GM21447 (cell line): ENCODE measurements around the gene ITGA4.

Experiments
- ATAC-seq: cut with Tn5 transposase; IDR thresholded peaks from one replicate; pipeline ENCODE4 v1.9.1; 2021; ENCODE audit not compliant: unreplicated experiment

The ITGA4 gene

DNA sequence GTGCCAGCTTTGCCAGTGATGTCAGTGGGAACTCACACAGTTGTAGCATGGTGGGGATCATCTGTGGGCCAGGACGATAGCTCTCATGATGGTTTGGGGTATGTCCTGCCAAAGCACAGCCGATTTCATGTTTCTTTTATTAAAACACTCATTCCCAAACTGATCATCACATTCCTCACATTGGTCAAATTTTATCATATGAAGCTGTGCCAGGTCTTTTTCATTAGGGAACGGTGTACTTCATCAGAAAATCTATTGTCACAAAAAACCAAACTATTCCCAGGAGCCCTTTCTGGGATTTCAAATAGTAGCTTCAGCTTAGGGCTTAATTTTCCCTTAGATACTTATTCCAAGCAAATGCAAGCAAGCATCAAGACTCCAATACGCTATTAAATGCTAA lies 42.0 kb downstream of the ITGA4 start:
- no peak for ATAC-seq

DNA sequence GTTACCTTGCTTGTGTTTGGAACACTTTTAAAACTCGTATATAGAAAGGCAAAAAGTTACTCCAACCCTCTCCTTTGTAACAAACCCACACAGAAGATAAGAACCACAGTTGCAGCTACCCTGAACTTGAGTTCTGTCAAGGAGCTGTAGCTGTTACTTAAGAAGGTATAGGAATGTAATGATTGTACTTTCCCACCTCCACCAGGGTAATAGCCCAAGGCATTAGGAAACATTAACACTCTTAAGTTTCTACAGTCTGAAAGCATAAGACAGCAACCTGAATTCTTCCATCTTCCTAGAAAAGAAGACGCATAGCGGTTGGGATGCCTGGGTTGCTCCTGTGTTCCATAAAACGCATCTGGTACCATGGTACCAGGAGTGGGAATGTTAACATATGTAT lies 43.0 kb downstream of the ITGA4 start:
- no peak for ATAC-seq

GRCh38 chr2:181515719-181516118 lies 58.5 kb downstream of the ITGA4 start:
- ATAC-seq, result no peak

DNA sequence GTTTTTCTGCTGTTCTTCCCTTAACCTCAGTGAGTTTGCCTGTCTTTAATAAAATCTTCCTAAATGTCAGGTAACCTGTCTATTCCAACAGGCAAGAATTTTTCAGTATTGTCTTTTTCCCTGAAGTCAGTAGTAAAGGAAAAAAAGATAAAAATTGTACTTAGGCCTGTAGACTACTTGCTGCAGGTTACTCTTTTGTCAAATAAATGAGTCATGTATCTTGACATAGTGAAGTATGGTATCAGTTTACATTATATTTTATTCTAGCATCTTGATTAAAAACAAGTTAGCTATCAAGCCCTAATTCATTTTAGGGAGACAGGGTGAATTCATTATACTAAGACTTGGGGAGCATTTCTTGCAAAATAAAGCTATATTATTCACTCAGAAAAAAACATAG lies 59.8 kb downstream of the ITGA4 start:
- ATAC-seq, result no peak

DNA sequence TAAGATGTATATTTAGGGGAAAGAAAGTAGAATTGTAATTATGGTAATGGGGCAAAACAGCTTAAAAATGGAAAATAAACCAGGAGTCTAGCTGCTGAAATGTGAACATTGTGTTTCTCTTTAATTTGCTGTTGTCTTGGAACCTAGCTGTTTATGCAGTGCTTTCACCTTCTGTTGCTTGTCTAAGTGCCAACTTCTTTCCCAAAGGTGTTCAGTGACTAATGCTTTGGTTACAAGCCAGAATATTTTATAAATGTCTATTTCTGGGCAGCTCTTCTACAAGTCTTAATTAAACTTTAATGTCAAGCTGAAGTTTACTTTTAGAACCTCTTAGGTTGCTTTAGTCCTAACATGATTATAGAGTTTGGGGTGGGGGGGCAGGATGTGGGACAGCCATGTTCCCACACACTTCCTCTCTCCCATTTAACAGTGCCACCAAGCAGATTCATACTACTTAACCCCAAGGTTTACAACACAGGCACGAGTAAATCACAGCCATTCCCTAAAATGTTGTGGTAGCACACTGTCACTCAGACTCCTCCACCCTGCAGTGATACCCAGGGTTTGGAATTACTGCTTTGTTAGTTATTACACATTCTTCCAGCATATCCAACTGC lies 60.6 kb downstream of the ITGA4 start:
- no peak for ATAC-seq

DNA sequence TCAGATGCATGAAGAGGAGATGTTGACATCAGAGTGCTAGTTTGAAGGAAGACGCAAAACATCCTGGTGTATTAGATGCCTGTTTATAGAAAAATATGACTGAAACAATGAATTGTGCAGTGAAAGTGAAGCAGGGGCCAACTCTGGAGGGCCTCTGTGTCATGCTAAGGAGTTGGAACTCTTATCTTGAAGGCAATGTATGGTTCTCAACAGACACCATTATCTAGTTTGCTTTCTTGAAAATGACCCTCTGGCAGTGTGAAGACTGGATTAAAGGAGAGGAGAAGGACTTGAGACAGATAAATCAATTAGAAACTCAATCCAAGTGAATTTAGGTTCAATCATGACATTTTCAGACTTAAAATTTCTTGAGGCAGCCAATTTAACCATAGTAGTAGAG lies 63.1 kb downstream of the ITGA4 start:
- no peak for ATAC-seq

GRCh38 chr2:181523756-181524155 lies 66.6 kb downstream of the ITGA4 start:
- ATAC-seq, result no peak

DNA sequence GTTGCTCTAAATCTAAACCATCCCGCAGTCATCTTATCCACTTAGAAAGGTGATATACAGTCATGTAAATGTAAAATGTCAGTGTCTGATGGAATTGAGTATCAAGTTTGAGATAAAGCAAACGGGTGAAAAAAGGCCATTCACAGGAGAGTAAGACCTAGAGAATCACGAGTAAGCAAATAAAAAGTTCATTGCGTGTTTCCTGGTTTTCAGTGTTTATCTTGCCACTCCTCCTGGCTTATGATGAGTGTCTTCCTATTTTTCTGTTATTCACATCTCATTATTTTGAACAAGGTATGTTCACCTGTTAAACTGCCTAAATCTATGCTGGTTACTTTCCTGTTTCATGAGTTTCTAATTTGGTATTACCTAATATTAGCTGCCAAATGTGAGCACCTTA lies 68.8 kb downstream of the ITGA4 start:
- no peak for ATAC-seq

- ATAC-seq, result no peak
Measured at GRCh38 chr2:181527058-181527457, 69.9 kb downstream of the ITGA4 start.

DNA sequence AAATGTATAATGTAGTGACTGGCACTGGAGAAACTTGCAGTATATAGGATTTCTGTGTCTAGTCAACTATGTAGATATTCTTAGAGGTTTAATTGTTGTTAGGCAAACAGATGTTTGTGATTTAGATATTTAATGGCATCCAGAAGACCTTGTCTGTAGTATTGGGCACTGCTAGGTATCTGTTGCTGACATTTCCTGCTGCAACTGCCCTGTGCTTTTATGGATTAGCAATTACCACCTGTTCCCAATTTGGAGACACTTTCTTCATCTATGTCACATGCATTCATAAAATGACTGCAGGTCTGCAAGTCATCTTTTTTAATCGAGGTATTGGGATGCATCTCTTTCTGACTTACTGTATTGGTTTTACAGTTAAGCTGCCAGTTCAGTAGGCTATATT lies 71.3 kb downstream of the ITGA4 start:
- no peak for ATAC-seq

- no peak for ATAC-seq
Measured at GRCh38 chr2:181536730-181537129, 79.5 kb downstream of the ITGA4 start.

DNA sequence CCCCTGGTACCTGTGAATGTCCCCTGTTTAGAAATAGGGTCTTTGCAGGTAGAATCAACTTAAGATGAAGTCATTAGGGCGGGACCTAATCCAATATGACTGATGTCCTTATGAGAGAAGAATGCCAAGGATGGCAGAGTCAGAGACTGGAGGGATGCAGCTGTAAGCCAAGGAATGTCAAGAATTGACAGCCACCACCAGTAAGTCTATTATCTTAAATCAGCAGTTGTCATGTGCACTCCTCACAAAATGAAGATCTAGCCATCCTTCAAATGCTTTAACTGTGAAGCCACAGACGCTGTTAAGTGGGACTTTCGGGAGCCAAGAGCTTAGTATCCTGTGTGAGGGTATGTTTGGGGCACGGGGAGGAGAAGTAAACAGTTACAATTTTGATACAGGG lies 83.2 kb downstream of the ITGA4 start:
- ATAC-seq, result no peak

DNA sequence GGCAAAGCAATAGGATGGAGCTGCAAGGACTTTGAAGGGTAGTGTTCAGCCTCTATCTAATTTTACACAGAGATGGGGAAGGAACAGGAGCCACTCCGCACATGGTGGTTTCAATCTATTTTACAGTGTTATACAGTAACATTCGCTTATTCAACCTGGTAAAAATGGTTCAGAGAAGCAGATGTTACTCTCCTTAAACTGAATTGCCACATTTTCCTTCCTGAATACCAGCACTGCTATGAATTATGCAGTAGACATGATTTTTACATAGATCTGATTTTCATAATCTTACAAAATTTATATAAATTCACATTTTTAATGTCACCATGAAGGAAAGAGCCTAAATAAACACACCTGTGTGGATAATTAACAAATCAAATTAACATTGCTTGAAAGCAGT lies 85.0 kb downstream of the ITGA4 start:
- ATAC-seq, result no peak

DNA sequence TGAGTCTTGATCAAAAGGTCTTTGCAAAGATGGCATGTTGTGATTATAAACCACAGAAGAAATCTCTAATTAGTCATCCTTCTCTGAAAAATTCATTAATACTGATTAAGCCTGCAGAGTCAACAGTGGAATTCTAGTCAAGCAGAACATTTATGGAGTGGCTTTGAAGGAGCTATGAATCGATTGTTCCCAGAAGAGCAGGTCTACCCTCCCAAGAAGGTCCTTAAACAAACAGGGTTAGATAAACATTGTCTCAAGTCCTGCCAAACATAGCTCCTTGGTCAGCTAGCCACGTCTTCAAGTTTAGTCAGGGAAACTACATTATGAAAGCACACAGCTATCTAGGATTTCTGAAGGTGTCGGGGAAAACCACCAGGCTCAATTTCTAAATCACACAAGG lies 88.9 kb downstream of the ITGA4 start:
- no peak for ATAC-seq

DNA sequence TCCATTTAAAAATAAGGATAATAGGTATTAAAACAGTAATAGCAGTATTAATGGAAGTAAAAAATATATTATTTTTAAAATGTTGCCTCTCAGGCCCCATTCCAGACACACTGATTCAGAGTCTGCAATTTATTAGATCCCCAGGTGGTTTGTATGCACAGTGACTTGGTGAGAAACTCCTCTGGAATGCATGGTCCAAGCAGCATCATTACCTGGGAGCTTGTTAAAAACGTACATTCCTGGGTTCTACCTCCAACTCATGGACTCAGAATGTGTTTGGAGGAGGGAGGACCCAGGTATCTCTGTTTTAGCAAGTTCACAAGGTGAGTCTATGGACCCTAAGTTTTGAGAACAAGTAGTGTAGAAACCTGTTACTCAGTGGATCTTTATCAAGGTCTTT lies 95.6 kb downstream of the ITGA4 start:
- no peak for ATAC-seq

DNA sequence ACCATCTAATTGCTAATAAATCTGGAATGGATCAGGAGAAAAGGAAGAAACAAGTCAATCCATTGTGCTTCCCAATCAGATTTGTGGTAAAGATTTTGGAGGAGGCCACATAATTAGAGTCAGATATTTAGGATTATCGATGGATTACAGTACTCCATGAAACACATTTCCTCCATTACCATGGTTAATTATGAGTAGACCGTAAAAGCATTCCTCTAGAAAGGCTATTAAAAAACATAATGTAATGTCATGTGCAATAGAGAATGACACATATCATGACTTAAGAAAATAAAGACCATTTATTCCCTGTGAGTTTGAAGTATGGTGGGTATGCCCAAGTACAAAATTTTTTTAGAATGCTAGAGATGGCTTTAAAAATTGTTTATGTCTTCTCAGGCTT lies 96.1 kb downstream of the ITGA4 start:
- ATAC-seq, result no peak

DNA sequence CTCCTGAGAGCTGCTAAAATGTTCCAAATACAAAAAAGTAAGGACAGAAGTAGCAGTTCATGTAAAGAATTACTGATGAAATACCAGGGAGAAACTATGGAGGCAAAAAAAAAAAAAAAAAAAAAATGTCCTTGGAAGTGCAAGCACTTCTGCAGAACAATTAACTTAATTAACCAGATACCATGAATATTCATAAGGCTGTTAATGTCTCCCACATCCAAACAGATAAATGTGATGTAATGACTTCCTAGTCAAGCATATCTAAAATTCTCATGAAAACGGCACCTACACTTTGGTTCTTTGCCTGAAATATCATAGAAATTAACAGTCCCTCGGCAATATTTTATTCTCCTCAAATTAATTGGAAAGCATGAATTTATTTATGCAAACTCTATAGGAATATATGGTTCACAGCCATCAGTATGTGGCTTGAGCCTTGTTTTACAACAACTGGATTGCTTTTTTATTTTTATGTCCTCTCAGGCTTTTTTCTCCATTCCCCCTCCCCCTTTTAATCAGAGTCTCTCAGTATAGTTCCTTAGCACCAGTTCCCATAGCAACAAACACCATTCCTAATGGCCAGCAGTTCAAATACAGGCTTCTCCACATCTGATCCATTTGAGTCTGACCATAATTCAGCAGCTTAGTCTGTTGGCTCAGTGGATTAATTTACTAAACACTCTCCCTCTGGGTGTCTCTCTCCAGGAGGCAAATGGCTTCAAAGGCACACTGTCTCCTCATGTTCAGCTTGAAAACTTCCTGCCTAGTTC lies 97.1 kb downstream of the ITGA4 start:
- ATAC-seq, result no peak

GRCh38 chr2:181558371-181558770 lies 101.2 kb downstream of the ITGA4 start:
- no peak for ATAC-seq

DNA sequence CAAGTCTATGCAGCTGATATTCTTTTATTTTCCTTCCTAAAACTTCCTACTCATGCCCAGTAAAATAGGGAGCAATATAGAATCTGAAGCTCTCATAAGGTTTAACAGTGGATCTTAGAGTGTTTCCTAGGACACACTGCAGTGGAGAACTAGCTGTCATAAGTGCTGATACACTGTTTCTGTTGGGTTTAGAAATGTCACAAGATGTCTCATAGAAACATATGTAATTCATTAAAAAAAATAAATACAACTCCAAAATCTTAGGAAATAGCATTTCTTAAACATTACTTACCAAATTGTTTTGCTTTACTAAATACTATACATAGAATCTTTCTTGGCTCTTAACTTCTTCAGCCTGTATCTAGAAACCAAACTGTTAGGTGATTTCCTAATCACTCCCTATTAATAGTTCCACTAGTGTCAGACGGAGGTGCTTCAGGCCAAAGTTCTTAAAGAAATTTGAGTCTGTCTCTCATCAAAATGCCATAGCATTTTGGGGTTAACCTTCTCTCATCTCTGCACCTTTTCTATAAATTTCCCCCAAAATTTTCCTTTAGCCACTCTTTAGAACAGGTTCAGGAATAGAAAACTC lies 106.0 kb downstream of the ITGA4 start:
- no peak for ATAC-seq

DNA sequence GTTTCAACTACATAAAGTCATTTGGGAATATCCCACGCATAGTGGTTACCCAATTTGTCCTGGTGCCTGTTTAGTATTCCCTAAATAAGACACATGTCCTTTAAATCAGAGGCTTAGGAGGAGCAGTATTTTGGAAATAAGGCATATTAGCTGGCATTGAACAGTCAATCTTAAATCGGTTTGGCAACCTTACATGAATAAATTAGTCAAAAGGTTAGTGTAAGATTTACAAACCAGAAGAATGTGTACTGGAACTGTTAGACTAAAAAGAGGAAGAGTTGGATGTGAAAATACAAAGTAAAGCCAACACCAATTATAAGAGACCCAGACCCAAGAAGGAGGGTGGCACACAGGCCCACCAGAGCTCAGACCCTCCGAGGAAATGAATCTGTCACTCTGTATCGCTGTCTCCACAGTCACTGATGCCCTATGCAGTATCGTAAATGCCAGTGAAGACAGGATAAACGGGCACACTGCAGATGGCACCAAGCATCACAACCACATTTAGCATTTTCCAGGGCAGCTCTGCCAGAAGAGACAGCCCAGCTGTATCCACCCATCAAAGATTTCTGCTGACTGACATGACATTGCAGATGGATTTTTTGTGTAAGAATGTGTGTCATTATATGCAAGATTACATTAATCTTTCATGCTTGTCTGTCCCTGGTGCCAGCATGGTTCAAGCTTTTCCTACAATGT lies 109.3 kb downstream of the ITGA4 start:
- ATAC-seq, result no peak

- ATAC-seq, result no peak
Measured at GRCh38 chr2:181570059-181570458, 112.9 kb downstream of the ITGA4 start.
